HG03469 (cell line): Measurements from ENCODE around the gene SLC35D2.
"Not testable (repeated sequence)": the region's sequence is repeated elsewhere in the genome, so short reads cannot be mapped to it uniquely, and the experiment has no call there.

Source experiments
- ATAC-seq: cut with Tn5 transposase; IDR thresholded peaks from one replicate; pipeline ENCODE4 v1.9.1; 2021; ENCODE audit warnings: mild to moderate bottlenecking, moderate library complexity, moderate number of reproducible peaks; ENCODE audit not compliant: unreplicated experiment

Gene SLC35D2

GRCh38 chr9:96318921-96319565, 64.5 kb downstream of the SLC35D2 start:
- ATAC-seq: no peak

DNA sequence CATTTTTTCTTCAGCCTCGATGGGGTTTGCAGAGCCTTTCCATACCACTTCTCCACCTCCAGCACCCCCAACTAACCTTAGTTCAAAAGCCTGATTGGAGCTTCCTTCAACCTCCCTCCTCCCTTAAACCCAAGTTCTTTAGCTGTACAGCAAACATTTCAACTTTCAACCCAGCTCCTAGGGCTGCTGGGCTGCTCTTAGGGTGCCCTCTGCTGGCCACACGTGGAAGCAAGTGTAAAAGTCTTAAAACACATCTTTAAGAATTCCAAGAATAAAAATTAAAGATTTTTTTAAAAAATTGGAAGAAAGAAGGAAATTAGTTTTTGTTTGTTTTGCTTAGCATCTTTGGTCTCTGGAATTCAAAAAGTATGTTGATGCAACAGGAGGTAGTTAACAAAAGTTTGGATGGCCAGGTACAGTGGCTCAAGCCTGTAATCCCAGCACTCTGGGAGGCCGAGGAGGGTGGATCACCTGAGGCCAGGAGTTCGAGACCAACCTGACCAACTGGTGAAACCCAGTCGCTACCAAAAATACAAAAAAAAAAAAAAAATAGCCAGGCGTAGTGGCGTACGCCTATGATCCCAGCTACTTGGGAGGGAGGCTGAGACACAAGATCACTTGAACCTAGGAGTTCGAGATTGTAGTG, 66.1 kb downstream of the SLC35D2 start:
- no peak for ATAC-seq

GRCh38 chr9:96309850-96310249, 73.7 kb downstream of the SLC35D2 start:
- no peak for ATAC-seq

- ATAC-seq: not testable (repeated sequence)
These were observed 76.6 kb downstream of the SLC35D2 start for GRCh38 chr9:96306958-96307357.

GRCh38 chr9:96305171-96305570, 78.3 kb downstream of the SLC35D2 start:
- no peak for ATAC-seq

- no peak for ATAC-seq
These were observed 79.3 kb downstream of the SLC35D2 start for GRCh38 chr9:96304230-96304629.

GRCh38 chr9:96302021-96302420, 81.5 kb downstream of the SLC35D2 start, which contains the start of gene HSD17B3:
Gene HSD17B3 (minus strand): TSS chr9:96302176. CDS start chr9:96302104, 72 bp downstream.
- no peak for ATAC-seq

DNA sequence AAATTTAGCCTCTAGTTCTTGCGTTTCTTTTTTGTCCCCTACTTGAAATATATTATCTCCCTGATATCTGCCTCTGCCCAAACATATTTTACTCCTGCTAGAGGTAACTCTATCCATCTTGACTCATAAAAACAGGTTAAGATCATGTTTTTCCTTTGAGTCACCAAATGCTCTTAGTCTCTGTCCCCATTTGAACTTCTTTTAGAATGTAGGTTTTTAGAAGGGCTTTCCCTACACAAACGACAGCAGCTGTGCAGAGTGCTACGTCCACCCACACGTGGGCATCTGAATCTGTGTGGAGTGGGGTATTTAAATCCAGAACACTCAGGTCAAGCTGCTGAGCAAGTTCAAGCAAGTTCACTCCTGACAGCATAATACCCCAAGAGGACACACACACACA, 83.7 kb downstream of the SLC35D2 start:
- no peak for ATAC-seq

DNA sequence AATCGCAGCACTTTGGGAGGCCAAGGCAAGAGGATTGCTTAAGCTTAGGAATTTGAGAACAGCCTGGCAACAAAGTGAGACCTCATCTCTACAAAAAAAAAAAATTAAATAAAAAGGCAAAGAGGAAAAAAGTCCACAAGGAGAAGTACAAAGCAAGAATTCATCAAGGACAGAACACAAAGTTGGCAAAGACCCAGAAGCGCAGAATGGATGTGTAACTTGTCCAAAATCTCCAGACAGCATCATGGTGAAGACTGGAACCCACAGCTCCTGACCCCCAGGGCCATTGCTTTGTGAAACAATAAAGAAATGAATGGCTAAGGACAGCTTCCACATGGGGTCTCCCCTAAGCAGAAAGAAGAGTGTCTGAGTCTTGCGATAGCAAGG, 89.4 kb downstream of the SLC35D2 start:
- ATAC-seq: no peak

DNA sequence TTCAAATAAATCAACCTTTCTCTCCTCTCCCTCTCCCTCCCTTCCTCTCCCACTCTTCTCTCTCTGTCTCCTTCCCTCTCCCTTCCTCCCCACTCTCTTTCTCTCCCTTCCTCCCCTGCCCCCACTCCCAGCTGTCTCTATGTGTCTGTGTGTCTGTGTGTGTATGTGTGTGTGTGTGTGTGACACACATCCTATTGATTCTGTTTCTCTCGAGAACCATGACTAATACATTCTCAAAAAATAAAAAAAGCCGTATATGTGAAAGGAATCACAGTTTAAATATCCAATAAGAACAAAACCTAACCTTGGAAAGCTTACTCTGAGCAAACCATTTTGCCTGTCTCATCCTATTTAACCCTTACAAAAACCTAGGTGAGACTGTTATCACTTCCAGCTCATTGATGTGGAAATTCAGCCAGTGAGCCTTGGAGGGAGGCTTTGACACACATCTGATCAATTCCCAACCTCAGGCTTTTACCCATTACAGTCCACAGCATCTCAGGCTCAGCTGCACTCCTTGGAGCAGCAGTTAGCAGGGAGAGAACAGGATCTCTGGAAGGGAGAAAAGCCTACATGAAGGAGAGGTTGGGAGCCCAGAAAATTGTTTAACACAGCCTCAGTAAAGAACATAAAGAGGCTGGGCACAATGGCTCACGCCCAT, 89.9 kb downstream of the SLC35D2 start:
- ATAC-seq: no peak

- ATAC-seq: no peak
These were observed 94.1 kb downstream of the SLC35D2 start for GRCh38 chr9:96289392-96289791.

DNA sequence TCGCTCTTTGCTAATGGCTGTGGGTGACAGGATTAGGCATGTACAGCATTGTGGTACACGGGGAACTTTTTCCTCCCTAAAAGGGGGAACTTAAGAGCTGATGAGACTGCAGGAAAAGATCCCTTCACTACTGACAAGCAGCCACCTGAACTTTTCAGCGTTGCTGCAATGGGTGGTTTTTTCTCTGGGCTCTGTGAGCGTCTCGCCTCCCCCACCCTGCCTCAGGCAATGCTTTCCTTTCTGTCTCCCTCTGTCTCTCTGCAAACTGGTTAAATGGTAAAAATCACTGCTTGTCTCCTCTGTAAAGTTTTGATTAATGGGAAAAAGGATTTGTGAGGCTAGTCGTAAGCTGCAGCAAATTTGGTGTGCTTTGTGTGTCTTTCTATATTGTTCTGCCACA, 101.9 kb downstream of the SLC35D2 start:
- no peak for ATAC-seq

DNA sequence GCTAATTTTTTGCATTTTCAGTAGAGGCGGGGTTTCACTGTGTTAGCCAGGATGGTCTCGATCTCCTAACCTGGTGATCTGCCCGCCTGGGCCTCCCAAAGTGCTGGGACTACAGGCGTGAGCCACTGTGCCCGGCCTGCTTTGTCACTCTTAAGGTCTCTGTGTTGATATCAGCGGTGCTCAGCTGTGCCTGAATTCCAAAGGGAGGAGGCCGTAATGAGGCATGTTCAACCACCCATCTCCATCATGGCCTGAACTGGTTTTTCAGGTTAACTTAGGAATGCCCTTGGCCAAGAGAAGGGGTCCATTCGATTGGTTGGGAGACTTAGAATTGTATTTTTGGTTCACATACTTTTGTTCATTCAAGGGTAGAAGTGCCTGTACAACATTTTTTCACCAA, 103.6 kb downstream of the SLC35D2 start:
- no peak for ATAC-seq

GRCh38 chr9:96274939-96275338, 108.6 kb downstream of the SLC35D2 start:
- no peak for ATAC-seq
